Measurements from ENCODE around the gene SLC16A3. TPM values are rescaled to one million over a fixed set of nuclear protein-coding genes. Genes with fewer than 3 reads are reported as not detected.

Gene SLC16A3
- total and polyA plus RNA-seq, 2 donors (not counting 3 experiments of a cell fraction or from before 2014, with no cell fraction given): 95.9 to 171 TPM

DNA sequence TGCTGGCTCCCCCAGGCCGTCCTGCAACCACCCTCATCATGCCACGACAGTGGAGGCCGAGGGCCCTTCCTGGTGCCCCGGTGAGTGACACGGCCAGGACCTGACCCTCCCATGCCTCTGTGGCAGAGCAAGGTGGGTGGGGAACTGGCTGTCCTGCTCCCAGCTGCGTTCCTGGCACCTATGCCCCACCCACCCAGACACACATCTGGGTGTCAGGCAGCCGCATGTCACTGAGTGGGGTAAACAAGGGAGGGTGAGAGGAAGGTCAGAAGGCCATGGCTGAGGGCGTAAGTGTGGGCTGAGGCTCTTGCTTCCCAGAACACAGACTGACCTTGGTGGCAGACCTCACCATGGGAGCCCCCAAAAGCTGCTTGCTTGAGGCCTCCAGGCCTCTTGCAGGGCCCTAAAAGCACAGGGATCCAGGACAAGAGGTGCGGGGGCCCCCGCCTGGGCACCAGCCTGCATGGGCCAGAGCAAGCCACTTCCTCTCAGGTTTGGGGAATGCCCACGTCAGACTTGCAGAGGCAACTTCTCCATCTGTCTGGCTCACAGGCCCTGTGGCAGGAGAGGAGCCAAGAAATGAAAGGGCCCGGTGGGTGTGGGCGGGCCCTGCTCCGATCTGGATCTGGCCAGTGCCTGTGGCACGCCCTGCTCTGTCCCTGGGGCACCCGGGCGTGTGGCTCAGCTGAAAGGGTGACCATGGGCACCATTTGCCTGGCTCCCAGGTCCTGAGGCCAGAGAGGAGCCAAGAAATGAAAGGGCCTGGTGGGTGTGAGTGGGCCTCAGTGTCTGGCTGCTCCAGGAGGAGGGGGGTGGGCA lies 12.3 kb upstream of the SLC16A3 start:
- BruUV-seq (replicated peaks): no TSS peak
- dilution Hi-C loops (cut with MboI; ENCODE audit: extremely low pct_ligation_motif_present, low sequenced_read_pairs): no loop called here
- DNase-seq (ENCODE audit: low read depth, low spot score): peak; percentile 43

More for the DNA sequence above, 12.3 kb upstream of the SLC16A3 start:
- TF ChIP-seq POLR2AphosphoS5 (IDR thresholded peaks at IDR 0.05; ENCODE audit: insufficient read depth, low read depth, low read length) (no peak), GATA2 (IDR thresholded peaks at IDR 0.05; ENCODE audit: insufficient read depth, insufficient read length, low read depth, low read length) (no peak), POLR2A (IDR thresholded peaks at IDR 0.05; ENCODE audit: low read depth, low read length) (no peak), FOS (IDR thresholded peaks at IDR 0.05; ENCODE audit: borderline replicate concordance, insufficient read depth, low read length) (no peak), MYC (IDR thresholded peaks at IDR 0.05; ENCODE audit: low read depth, low read length) (no peak), EZH2 (IDR thresholded peaks at IDR 0.05; ENCODE audit: borderline replicate concordance, low read depth, low read length, severe bottlenecking) (no peak), JUN (IDR thresholded peaks at IDR 0.05; ENCODE audit: borderline replicate concordance, insufficient read depth, insufficient read length, low read depth) (no peak), CTCF (IDR thresholded peaks at IDR 0.05; ENCODE audit: extremely low read depth in 1 of 2, insufficient read depth in 1 of 2, low read depth in 1 of 2, low read length in 2 of 2) (no peak)
- TF ChIP-seq, protein P1, sequence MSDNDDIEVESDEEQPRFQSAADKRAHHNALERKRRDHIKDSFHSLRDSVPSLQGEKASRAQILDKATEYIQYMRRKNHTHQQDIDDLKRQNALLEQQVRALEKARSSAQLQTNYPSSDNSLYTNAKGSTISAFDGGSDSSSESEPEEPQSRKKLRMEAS (IDR thresholded peaks at IDR 0.05; ENCODE audit: insufficient read depth, insufficient read length): no peak
- Histone ChIP-seq H3K9me3 (replicated peaks; ENCODE audit: control insufficient read depth, insufficient read depth, low read length) (no peaks in the 10 kb centered on the region), H3K4me3 (replicated peaks in 1 of 3; ENCODE audit: insufficient read depth in 1 of 3, low read depth in 1 of 3, low read length in 3 of 3) (no peak overlapping the region), H3K9ac (replicated peaks; ENCODE audit: extremely low read depth, insufficient read depth, low read length) (peak overlapping the region; percentile 81), H3K79me2 (ENCODE audit: control insufficient read depth, insufficient read depth, low read length) (no peaks in the 10 kb centered on the region), H3K36me3 (ENCODE audit: control insufficient read depth in 2 of 2, extremely low read depth in 1 of 2, insufficient read depth in 2 of 2, low read length in 2 of 2) (no peaks in the 10 kb centered on the region), H3K4me2 (ENCODE audit: insufficient read depth, low read length) (peak overlapping the region; percentile 52), H3K27ac (ENCODE audit: insufficient read depth, low read depth, low read length) (peak overlapping the region; percentile 98), H4K20me1 (replicated peaks; ENCODE audit: control insufficient read depth, extremely low read depth, insufficient read depth, low read length) (no peaks in the 10 kb centered on the region), H2AFZ (ENCODE audit: low read depth, low read length) (peak overlapping the region; percentile 26), H3K9me1 (replicated peaks; ENCODE audit: control insufficient read depth, extremely low read depth, insufficient read depth, low read length) (no peaks in the 10 kb centered on the region), H3K4me1 (ENCODE audit: control insufficient read depth, extremely low read depth, insufficient read depth, low read length) (peaks cover 33% of the 10 kb centered on the region), H3K27me3 (ENCODE audit: control insufficient read depth in 2 of 2, insufficient read depth in 2 of 2, low read length in 2 of 2) (no peaks in the 10 kb centered on the region)
- intact Hi-C loops (cut with micrococcal nuclease): loop anchor here (1.0 to 10.0 kb wide), 2 partner anchors 13 to 192 kb away; partner anchors contain the start of genes CENPX, LRRC45 and SLC16A3
- peak; percentile 83 for FAIRE-seq
- POLR2A ChIA-PET: interaction anchor here (1.1 kb wide), 1 partner anchor 13 kb away, joined by 3 read pairs; the partner anchor contains the start of gene SLC16A3
- CTCF ChIA-PET: interaction anchor here (5.3 kb wide), 1 partner anchor 11 kb away, joined by 22 read pairs; no protein-coding TSS in a partner anchor
